ENCODE measurements around the gene GPATCH11.

DNA sequence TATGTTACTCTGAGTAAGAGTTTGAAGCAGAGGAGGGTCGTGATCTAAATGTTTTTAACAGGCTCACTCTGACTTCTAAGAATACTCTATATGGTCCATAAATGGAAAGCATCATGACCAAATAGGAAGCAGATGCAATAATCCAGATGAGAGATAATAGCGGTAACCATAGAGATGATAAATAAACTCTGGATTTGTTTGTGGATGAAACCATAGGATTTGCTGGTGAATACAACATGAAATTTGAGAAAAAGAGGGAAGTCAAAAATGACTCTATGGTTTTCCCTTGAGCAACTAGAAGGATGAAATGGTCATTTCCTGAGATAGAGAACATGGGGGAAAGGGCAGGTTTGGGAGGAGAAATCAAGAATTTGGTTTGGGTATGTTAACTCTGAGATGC is 4.1 kb upstream of the GPATCH11 start:
- TF ChIP-seq, protein P1, sequence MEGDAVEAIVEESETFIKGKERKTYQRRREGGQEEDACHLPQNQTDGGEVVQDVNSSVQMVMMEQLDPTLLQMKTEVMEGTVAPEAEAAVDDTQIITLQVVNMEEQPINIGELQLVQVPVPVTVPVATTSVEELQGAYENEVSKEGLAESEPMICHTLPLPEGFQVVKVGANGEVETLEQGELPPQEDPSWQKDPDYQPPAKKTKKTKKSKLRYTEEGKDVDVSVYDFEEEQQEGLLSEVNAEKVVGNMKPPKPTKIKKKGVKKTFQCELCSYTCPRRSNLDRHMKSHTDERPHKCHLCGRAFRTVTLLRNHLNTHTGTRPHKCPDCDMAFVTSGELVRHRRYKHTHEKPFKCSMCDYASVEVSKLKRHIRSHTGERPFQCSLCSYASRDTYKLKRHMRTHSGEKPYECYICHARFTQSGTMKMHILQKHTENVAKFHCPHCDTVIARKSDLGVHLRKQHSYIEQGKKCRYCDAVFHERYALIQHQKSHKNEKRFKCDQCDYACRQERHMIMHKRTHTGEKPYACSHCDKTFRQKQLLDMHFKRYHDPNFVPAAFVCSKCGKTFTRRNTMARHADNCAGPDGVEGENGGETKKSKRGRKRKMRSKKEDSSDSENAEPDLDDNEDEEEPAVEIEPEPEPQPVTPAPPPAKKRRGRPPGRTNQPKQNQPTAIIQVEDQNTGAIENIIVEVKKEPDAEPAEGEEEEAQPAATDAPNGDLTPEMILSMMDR (optimal IDR thresholded peaks at IDR 0.05 in 1 of 3, IDR thresholded peaks at IDR 0.05 in 1 of 3, conservative IDR thresholded peaks at IDR 0.05 in 1 of 3; ENCODE audit: extremely low read depth in 1 of 3, insufficient read depth in 2 of 3, low read length in 3 of 3): no peak
- no peak for TF ChIP-seq EZH2 (IDR thresholded peaks at IDR 0.05; ENCODE audit: low read length)
